ENCODE measurements around the gene INHBB.

The INHBB gene

DNA sequence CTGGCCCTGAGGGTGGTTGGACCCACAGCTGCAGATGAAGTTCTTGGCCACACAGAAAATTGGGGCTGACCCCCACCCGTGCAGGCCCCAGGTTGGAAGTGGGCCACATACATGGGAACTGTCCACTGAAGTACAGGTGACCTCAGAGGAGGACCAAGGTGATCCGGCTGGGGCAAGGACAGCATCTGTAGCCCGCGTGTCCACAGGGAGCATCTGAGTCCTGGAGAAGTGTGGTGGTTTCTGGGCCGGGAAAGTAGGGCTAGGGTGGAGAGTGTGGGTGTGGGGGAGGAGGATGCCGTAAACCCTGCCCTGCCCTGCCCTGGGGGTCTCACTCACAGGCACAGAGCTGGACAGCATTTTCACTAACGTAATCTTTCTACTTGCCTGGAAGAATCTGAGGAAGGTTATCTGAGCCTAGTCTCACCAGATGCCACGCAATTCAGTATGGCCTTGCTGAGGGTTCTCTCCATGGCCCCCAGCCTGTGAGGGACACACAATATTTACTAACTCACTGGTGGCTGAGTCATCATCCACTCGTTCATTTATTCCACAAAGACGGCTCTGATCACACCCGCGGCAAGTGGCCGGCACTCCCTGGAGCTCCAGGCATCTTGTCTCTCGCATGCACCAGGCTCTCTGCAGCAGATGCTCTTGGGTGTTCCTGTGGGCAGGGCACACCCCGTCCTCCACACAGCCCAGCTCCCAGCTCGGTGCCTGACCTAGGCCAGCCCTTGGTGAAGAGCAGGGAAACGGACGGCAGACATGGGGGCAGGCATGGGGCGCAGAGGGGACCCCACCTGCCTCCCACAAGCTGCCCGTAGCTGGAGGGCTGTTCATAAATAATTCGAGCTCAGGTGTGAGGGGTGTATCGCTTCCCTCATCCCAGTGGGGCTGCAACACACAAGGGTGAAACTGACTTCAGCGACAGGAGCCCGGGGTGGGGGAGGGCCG, 51.2 kb downstream of the INHBB start:
- Mint-ChIP-seq H3K4me1 (no peaks in the 10 kb centered on the region), H3K4me3 (no peak overlapping the region), H3K36me3 (no peaks in the 10 kb centered on the region), H3K9me3 (no peaks in the 10 kb centered on the region), H3K27ac (no peak overlapping the region)
- ATAC-seq (no peak), DNase-seq (ENCODE audit: low spot score in 2 of 2) (no peak)

DNA sequence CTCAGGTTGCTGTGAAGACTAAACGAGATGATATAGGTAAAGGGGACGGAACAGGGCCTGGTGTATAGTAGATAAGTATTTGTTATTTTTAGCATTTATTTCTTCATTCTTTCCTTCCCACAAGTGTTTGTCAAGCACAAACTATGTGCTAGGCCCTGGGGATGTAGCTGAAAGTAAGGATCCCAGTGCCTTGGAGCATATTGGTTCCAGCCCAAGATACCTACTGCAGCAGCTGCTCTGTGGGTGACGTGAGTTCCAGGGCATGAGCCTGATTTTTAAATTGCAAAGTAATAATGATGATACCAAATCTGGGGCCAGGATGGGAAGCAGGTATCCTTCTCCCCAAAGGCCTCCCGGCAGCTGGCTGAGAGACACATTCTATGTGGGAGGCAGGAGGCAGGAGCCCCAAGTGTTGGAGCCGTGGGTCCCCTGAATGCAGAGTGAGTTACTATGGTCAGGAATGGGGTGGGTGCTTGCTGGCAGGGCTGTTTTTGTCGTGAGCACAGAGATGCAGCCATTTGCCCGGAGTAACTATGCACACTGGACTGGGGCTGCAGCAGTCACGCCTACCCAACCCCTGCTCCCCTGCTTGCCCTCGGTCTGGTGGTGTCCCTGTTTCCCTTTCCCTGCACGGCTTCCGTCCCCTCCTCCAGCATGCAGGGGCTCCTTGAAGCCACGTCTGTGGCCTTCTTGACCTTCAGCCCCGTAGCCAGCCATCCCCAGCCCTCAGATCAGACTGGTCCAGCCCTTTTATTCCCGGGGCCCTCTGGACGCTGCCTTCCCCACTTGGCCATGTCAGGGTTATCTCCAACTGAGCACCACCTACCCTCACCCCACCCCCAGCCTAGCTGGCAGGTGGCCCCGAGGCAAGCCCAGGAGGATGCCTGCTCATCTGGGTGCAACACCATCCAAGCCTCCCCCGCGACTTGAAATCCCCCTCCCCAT, 52.4 kb downstream of the INHBB start:
- H3K27ac Mint-ChIP-seq, result no peak overlapping the region
- H3K4me1 Mint-ChIP-seq, result no peaks in the 10 kb centered on the region
- no peaks in the 10 kb centered on the region for H3K9me3 Mint-ChIP-seq
- no peak overlapping the region for H3K4me3 Mint-ChIP-seq
- no peak for ATAC-seq
- no peaks in the 10 kb centered on the region for H3K36me3 Mint-ChIP-seq
- no peak for DNase-seq (ENCODE audit: low spot score in 2 of 2)

DNA sequence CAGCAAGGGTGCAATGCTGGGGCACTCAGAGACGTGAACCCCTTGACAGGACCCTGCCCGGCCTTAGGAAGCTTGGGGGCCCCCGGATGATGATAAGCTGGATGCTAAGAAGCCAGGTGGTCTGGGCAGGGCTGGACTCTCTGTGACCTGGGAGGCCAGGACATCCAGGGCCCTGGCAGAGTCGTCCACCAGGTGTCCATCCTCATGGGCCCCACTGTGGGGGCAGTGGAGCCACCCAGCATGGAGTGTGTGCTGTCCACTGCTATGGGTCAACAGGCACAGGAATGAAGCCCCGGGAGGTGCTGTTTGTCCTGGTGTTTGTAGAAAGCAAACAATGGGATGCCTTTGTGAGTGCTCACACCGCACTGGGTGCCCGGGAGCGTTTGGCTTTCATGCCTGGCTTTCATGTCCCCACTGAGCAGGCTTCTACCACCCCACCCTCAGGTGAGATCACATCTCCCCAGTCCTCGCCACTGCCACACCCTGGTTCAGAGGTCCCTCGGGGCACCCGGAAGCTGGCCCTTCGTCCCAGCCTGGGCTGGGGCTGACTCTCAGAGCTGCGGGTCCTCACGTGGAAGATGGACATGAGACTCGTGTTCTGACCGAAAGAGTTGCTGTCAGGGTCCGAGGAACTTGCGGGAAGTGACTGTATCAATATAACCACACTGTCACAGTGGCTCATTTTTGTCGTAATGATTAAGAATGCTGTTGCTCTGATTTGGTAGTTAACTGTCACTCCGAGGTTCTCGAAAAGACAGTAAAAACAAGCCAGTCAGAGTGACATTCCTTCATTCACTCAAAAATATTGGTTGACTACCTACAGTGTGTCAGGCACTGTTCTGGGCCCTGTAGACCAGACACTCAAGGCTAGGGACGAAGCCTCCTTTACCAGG, 53.3 kb downstream of the INHBB start:
- DNase-seq (ENCODE audit: low spot score in 2 of 2) (no peak), ATAC-seq (no peak)
- H3K27ac Mint-ChIP-seq, result no peak overlapping the region
- H3K36me3 Mint-ChIP-seq, result no peaks in the 10 kb centered on the region
- H3K4me3 Mint-ChIP-seq, result no peak overlapping the region
- no peaks in the 10 kb centered on the region for H3K4me1 Mint-ChIP-seq
- no peaks in the 10 kb centered on the region for H3K9me3 Mint-ChIP-seq

DNA sequence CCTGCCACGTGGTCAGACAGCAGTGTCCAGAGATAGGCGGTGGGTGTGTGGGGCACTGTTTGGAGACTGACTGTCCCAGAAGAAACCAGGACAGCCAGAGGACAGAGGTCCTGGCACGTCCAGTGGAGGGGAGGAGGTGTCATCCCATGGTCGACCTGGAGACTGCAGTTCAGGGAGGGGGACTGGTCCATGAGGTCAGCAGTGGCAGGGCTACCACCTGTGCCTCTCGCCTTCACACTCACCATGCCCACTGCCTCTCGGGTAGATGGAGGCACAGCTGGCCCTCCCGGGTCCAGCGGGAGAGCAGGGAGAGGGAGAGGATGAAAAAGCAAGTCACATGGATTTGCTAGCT, 53.9 kb downstream of the INHBB start:
- no peaks in the 10 kb centered on the region for H3K9me3 Mint-ChIP-seq
- H3K27ac Mint-ChIP-seq, result no peak overlapping the region
- ATAC-seq (no peak), DNase-seq (ENCODE audit: low spot score in 2 of 2) (no peak)
- H3K36me3 Mint-ChIP-seq, result no peaks in the 10 kb centered on the region
- H3K4me3 Mint-ChIP-seq, result no peak overlapping the region
- H3K4me1 Mint-ChIP-seq, result no peaks in the 10 kb centered on the region

DNA sequence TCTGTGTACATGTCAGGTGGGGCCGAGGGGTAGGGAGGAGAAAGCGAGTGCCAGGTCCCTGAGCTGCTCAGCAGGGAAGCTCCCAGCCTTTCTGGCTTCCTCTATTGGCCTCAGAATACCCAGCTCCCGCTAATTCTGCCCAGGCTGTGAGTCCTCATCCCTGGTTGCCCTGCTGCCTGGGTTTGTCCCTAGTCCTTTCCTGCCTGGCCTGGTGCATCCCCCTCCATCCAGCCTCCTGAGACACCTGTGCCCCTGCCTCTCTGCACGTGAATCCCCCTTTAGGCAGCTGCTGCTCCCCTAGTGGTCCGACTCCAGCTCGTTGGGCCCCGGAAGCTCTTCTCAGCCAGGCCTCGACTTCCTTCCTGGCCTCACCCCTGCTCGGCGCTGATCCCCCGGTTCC, 54.6 kb downstream of the INHBB start:
- Mint-ChIP-seq H3K4me1 (no peaks in the 10 kb centered on the region), H3K9me3 (no peaks in the 10 kb centered on the region), H3K36me3 (no peaks in the 10 kb centered on the region), H3K4me3 (no peak overlapping the region), H3K27ac (no peak overlapping the region)
- no peak for DNase-seq (ENCODE audit: low spot score in 2 of 2)
- ATAC-seq, result no peak

Measured in stimulated activated effector memory CD8-positive, alpha-beta T cell treated with anti-CD3 and anti-CD28 coated beads, Interleukin-12 subunit alpha, Interleukin-12 subunit beta, amount 100 ng/mL, for 72 hours (primary cell).